Hepatocyte (in vitro differentiated cells): ENCODE results near the gene GRN. TPM values are rescaled to one million over a fixed set of nuclear protein-coding genes. Genes with fewer than 3 reads are reported as not detected.
"Not testable (repeated sequence)": the region's sequence is repeated elsewhere in the genome, so short reads cannot be mapped to it uniquely, and the experiment has no call there.

ENCODE experiments used
- DNase-seq: peaks from one replicate; pipeline ENCODE4 v3.0.0-alpha.2; 2016; ENCODE audit warnings: low spot score
- H2AFZ ChIP-seq: fragments of 200-600 bp; sonication (generic); 2 replicates; pipeline ENCODE4 v1.6.0; 2016; ENCODE audit warnings: antibody characterized with exemption, mild to moderate bottlenecking
- H3K27ac ChIP-seq: fragments of 200-600 bp; sonication (generic); 2 replicates; pipeline ENCODE4 v1.5.1; 2016; ENCODE audit warnings: mild to moderate bottlenecking
- H3K27me3 ChIP-seq: fragments of 200-600 bp; sonication (generic); 2 replicates; pipeline ENCODE4 v1.6.1; 2016
- H3K36me3 ChIP-seq: fragments of 200-600 bp; sonication (generic); replicated peaks from 2 replicates; pipeline ENCODE4 v1.5.1; 2016; ENCODE audit warnings: low read depth; ENCODE audit not compliant: insufficient read depth
- H3K4me1 ChIP-seq: fragments of 200-600 bp; sonication (generic); 2 replicates; pipeline ENCODE4 v1.5.1; 2016; ENCODE audit warnings: mild to moderate bottlenecking, moderate library complexity; ENCODE audit not compliant: insufficient read depth
- H3K4me2 ChIP-seq: fragments of 200-600 bp; sonication (generic); 2 replicates; pipeline ENCODE4 v1.6.0; 2016
- H3K4me3 ChIP-seq: fragments of 200-600 bp; sonication (generic); 2 replicates; pipeline ENCODE4 v1.5.1; 2016; ENCODE audit warnings: mild to moderate bottlenecking
- H3K79me2 ChIP-seq: fragments of 200-600 bp; sonication (generic); 2 replicates; pipeline ENCODE4 v1.6.0; 2017; ENCODE audit warnings: mild to moderate bottlenecking
- H3K9me2 ChIP-seq: fragments of 200-600 bp; sonication (generic); replicated peaks from 2 replicates; pipeline ENCODE4 v1.6.0; 2017; ENCODE audit warnings: mild to moderate bottlenecking; ENCODE audit not compliant: insufficient read depth
- H3K9me3 ChIP-seq: fragments of 200-600 bp; sonication (generic); 2 replicates; pipeline ENCODE4 v1.5.1; 2016; ENCODE audit warnings: low read depth, mild to moderate bottlenecking
- H4K20me1 ChIP-seq: fragments of 200-600 bp; sonication (generic); 2 replicates; pipeline ENCODE4 v1.6.0; 2016; ENCODE audit warnings: mild to moderate bottlenecking; ENCODE audit not compliant: insufficient read depth, poor library complexity, severe bottlenecking
- CTCF ChIP-seq: fragments of 200-600 bp; sonication (generic); IDR thresholded peaks from 2 replicates; pipeline ENCODE4 v1.5.1; 2016; ENCODE audit warnings: antibody characterized with exemption, mild to moderate bottlenecking; ENCODE audit not compliant: poor library complexity
- EZH2 ChIP-seq: fragments of 200-600 bp; sonication (generic); IDR thresholded peaks from 2 replicates; pipeline ENCODE4 v1.6.1; 2016; ENCODE audit warnings: antibody characterized with exemption, mild to moderate bottlenecking, borderline replicate concordance
- EZH2phosphoT487 ChIP-seq: fragments of 200-600 bp; sonication (generic); IDR thresholded peaks from one replicate; pipeline ENCODE4 v1.6.1; 2018; ENCODE audit warnings: antibody characterized with exemption, mild to moderate bottlenecking, low read depth, moderate library complexity; ENCODE audit not compliant: unreplicated experiment, severe bottlenecking
- WGBS: methylation state at CpG from one replicate; pipeline ENCODE4 v1.1.6; 2016; ENCODE audit warnings: low lambda C conversion rate; ENCODE audit errors: missing lambda C conversion rate; 5-methylcytosine and 5-hydroxymethylcytosine counted together
- polyA plus RNA-seq: library from polyadenylated mRNA; unstranded; fragments of >200 nt; fragmentation: Nextera tagmentation; extraction: Ambion mirVana; gene quantifications from 2 replicates; pipeline ENCODE4 v1.2.1, GENCODE V29; 2016
- total RNA-seq: library from RNA; depleted of rRNA; stranded (reverse); fragments of >200 nt; gene quantifications from 2 replicates; pipeline ENCODE4 v1.2.3, GENCODE V29; 2014

GRN gene
- total and polyA plus RNA-seq, 2 experiments from 2014 or later: 299 to 785 TPM

- no peak overlapping the region for H3K4me2 ChIP-seq
These were observed 9.5 kb upstream of the GRN start for GRCh38 chr17:44335564-44335963.

GRCh38 chr17:44335968-44336367, 9.1 kb upstream of the GRN start:
- Histone ChIP-seq H3K79me2 (no peaks in the 10 kb centered on the region), H3K27ac (no peak overlapping the region), H3K9me2 (no peaks in the 10 kb centered on the region), H3K4me3 (no peak overlapping the region), H3K4me2 (no peak overlapping the region), H4K20me1 (no peaks in the 10 kb centered on the region), H3K9me3 (no peaks in the 10 kb centered on the region), H3K27me3 (no peaks in the 10 kb centered on the region), H2AFZ (no peak overlapping the region), H3K36me3 (no peaks in the 10 kb centered on the region), H3K4me1 (no peaks in the 10 kb centered on the region)
- no peak for DNase-seq
- 83% methylated on average over 5 of the region's 5 CpGs for WGBS
- no peak for TF ChIP-seq CTCF
- no peak for TF ChIP-seq EZH2
- no peak for TF ChIP-seq EZH2phosphoT487

More at GRCh38 chr17:44335564-44335963, 9.5 kb upstream of the GRN start:
- H3K27ac ChIP-seq: no peak overlapping the region
- 86% methylated on average over 3 of the region's 3 CpGs for WGBS
- no peaks in the 10 kb centered on the region for H3K79me2 ChIP-seq
- no peaks in the 10 kb centered on the region for H3K4me1 ChIP-seq
- H3K9me2 ChIP-seq: no peaks in the 10 kb centered on the region
- no peak for TF ChIP-seq EZH2
- TF ChIP-seq CTCF: no peak
- no peak for TF ChIP-seq EZH2phosphoT487
- H3K36me3 ChIP-seq: no peaks in the 10 kb centered on the region
- no peak overlapping the region for H2AFZ ChIP-seq
- H4K20me1 ChIP-seq: no peaks in the 10 kb centered on the region
- no peak overlapping the region for H3K4me3 ChIP-seq
- no peaks in the 10 kb centered on the region for H3K9me3 ChIP-seq
- no peak for DNase-seq
- H3K27me3 ChIP-seq: no peaks in the 10 kb centered on the region

- Histone ChIP-seq H3K79me2 (no peaks in the 10 kb centered on the region), H3K4me2 (no peak overlapping the region), H4K20me1 (no peaks in the 10 kb centered on the region), H3K9me3 (no peaks in the 10 kb centered on the region), H2AFZ (no peak overlapping the region), H3K4me1 (no peaks in the 10 kb centered on the region), H3K36me3 (no peaks in the 10 kb centered on the region), H3K4me3 (no peak overlapping the region), H3K27me3 (no peaks in the 10 kb centered on the region), H3K27ac (peak overlapping the region; percentile 89), H3K9me2 (no peaks in the 10 kb centered on the region)
- WGBS: 59% methylated on average over 6 of the region's 6 CpGs
- TF ChIP-seq EZH2phosphoT487 (no peak), EZH2 (no peak), CTCF (no peak)
- DNase-seq: peak; percentile 80
These were observed 6.4 kb upstream of the GRN start for GRCh38 chr17:44338702-44339101.

GRCh38 chr17:44340553-44340952, 4.5 kb upstream of the GRN start:
- DNase-seq, H3K27me3 ChIP-seq: not testable (repeated sequence)
- WGBS: 81% methylated on average over 5 of the region's 5 CpGs

More at GRCh38 chr17:44340553-44340952, 4.5 kb upstream of the GRN start:
- H3K4me1 ChIP-seq, H3K4me3 ChIP-seq, H3K27ac ChIP-seq, H3K9me2 ChIP-seq, H3K79me2 ChIP-seq, H3K4me2 ChIP-seq, H3K36me3 ChIP-seq, H2AFZ ChIP-seq, H4K20me1 ChIP-seq, H3K9me3 ChIP-seq: not testable (repeated sequence)
